Activated effector memory CD4-positive, alpha-beta T cell treated with Interleukin-2 at 50 U/mL for 16 hours (primary cell): ENCODE measurements around the gene SLC12A8.

Source experiments
- DNase-seq: peaks from one replicate; pipeline ENCODE4 v3.0.0-alpha.2; 2020

Gene SLC12A8

DNA sequence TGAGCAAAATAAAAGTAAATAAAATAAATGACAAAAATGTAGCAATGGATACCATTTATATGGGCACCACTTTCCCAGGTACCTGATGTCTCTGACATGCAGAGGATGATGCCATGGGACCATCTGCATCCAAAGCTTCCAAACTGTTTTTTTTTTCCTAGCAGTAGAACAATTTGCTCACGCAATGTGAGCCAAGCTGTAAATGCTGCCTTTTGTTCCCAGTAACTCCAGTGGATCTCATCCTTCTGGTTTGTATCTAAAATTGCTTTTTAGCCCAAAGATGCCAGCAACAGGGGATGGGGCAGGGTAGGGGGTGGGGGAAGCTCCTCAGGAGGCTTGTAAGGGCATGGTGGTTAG lies 32.7 kb downstream of the SLC12A8 start:
- no peak for DNase-seq

DNA sequence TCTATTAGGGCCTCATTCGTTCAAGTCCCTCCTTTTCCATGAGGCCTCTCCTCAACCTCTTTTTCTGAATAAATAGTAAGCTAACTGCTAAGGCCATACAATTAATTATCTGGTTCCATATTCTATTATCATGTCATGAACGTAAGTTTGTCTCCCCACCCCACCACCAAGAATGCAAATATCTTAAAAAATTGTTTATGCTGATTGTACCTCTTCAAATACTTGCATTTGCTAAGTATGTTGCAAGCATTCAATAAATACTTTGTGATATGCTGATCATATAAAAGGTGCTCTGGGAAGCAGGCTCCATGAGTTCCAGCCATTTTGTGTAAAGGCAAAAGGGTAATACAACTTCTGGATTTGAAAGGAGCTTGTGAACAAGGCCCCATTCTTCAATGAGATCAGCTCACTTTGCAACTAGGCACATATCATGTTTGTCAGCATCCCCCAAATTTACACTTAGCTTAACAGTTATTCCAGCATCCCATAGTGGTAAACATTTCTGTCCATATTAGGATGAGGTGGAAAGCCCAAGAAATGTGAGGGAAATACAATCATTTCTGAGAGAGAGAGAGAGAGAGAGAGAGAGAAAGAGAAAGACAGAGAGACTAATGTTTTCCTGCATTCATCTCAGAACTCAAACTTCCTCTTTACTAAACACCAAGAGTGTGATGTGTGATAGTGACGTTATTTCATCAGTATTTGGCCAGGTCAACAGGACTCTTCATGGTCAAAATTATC lies 33.2 kb downstream of the SLC12A8 start:
- no peak for DNase-seq

DNA sequence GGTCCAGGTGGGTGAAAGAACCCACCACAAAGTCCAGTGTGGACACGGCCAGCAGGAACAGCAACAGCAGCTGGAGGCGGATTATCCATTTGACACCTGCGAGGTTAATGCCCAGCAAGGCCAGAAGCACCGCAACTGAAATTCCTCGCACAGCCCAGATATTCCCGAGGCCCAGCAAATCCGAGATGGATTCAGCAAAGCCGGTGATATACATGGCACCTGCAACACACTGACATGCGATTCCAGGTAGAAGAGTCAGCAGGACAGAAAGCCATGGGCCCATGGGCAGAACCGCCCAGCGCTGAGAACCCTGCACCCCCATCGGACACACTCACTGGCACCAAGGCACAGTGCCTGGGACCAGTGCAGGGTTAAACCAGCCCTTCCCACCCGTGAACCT lies 34.8 kb downstream of the SLC12A8 start:
- DNase-seq: no peak

DNA sequence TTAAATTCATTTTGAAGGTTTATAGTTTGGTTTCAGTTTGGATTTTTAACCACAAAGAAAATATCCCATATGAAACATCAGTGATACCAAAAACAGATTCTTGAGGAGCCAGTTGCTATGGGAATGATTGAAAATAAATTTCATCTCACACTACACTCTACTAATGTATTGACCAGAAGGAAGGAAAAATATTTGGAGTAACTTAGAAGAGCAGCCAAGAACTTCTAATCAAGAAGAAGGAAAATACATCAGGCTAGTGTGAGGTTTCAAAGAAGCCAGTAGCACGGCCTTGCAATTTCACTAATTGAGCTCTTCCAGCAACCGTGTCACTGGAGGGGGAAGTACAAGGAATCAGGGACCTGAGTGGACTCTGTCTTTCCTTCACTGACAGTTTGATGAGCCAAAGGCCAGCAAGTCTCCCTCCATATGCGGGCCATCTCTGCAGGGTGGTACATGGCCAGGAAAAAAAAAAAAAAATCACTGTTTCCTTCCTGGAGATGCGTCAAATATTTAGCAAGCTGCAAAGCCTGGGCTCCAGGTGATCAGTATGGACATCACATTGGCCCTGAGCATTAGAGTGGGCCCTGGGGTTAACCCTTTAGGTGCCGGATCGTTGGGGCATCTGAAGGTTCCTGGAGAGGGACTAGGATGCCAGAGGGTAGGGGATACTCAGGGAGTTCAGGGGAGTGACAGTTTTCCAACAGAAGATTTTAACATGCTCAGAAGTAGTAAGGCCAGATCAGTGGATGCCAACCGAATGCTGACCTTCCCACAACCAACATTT lies 37.1 kb downstream of the SLC12A8 start:
- no peak for DNase-seq

DNA sequence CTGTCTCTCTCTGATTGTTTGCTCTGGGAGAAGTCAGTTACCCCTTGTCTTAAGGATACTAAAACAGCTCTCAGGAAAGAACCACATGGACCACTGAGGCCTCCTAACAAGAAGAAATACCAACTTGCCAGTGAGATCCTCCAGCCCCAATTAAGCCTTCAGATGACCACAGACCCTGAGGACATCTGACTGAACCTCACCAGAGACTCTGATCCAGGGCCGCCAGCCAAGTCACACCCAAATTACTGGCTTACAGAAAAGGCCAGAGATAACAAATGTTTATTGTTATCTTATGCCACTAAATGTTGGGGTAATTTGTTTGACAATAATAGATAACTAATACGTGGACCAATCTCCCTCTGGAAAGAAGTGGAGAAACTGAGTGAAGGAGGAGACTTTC lies 40.2 kb downstream of the SLC12A8 start:
- no peak for DNase-seq

DNA sequence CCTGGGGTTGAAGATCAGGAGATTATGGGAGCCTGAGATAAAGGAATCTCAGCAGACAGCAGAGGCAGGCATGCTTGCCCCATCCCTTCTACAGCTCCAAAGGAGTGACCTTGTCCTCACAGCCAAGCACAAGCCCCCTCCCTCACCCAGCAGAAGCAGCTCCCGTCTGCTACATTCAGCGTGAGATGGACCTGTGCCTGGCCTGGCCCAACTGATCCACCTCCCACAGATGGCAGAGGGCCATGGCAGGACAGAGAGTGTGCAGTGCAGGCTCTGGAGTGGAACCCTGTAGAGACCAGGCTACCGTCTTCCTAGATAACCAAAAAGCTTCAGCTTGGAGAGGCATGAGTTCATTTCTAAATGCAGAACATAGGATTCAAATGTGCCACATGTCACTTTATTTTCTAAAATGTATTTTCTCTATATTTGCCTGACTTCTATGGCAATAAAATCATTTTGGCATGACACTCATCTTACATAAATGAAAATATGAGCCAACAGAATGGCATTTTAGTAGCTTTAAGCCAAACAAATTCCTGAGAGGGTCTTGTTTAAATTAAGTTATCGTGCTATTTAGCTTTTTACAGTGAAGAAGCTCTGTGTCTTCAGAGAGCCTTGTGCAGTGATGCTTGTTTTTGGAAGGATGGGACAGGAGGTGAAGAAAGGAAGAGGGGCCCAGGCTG lies 43.7 kb downstream of the SLC12A8 start:
- DNase-seq: no peak

DNA sequence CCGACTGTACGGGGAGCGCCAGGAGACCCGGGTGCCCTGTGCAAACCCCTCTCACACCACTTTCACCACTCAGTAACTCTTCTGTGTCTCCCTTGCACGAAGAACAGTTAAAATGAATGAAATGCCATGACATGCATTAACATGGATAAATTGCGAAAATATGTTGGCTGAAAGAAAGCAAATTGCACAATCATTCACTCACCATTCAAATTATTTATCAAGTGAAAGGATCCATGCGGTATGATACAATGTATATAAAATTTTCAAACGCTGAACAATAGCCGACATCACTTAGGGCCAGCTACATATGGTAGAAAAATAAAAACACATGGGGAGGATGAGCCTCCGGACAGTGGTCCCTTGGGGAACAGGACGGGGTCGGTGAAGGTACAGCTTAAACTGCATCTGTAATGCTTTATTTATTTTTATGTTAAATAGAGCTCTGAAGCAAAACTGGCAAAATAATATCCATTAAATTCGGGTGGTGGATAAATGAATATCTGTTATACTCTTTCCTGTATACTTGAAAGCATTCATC lies 45.9 kb downstream of the SLC12A8 start:
- no peak for DNase-seq

DNA sequence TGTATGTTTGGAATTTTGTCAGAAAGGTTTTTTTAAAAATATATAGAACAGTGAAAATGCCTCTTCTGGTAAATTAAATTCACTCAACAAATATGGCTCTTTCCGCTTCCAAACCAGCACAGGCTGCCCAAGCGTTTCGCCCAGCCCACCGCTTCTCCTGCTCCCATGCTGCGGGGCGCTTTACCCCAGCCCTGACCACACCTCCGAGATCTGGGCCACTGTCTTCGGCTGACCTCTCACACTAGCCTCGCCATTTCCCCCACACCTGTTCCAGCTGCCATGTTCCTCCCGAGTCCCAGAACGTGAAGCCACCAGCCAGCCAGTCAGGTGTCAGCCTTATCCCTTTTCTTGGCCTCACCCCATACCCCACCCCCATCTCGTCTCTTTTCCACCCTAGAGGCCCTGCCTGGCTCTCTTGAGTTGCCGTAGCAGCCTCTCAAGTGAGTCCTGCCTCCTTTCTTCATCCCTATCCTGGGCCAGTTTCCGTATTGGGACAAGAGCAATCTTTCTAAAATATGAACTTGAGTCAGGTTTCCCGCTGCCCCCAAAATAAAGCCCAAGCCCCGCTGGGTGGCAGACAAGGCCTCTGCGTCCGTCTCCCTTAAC lies 46.5 kb downstream of the SLC12A8 start:
- DNase-seq: no peak

DNA sequence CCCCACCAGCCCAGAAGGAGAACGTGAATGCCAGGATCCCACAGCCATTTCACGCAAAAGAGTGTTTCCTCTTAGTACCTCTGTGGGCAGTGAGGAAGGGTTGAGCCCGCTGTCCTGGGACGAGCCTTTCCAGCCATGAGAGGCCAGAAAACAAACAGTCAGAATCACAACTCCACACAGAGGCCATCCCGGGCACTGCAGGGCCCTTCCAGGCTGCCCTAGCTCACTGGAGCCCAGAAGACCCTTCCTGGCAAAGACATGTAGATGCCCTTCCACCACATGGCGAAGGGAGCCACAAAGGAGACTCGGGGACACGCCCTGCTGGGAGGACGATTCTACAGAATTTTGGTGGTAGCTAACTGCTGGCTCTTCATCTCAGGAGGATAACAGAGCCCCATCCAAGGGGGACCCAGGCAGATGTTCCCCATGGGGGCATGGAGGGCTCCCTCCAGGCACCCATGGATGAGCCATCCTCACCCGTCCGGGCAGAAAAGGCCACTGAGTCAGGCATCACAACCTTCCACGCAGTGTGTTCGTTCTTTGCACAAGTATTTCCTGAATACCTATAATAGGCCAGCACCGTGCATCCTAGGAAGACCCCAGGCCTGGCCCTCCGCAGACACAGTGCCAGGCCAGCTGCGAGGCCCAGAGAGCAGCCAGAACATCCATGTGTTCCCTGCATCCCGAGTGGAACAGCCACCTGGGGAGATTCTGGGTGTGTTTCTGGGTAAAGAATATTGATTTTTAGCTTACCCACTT lies 47.2 kb downstream of the SLC12A8 start:
- DNase-seq: no peak

DNA sequence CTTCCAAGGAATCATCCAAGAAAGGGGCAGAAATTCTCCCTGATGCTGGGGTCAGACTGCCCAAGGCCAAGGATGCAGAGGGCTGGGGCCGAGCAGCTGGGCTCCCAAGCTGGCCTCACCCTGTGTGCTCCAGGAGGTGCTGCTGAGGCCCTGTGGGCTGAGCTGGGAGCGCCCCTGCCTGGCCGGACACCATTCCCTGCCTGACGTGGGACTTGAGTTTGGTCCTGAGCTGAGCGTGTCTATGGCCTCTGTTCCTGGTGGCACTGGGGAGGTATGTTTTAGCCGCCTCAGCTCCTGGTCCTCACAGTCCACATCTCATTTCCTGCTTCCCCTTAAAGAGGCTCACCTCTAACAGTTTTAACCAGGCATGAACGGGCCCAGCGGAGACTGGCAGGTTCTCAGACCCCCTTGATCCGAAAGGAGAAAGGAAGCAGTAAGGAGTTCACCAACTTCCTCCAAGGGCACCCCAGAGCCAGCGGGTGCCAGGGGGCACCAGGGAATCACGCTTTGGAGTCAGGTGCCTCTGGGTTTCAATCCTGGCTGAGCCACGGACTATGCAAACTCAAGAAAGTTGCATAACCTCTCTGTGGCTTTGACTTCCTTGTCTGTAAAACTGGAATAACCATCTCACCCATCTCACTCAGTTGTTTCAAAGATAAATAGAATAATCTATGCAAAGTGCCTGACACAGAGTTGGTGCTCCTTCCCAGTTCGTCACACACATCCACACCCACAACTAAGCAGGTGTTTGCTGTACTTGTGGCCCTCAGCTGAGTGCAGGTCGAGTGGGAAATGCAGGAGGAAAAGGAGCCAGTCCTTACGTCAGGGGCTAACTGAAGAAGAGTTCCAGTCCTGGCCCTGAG lies 48.6 kb downstream of the SLC12A8 start:
- no peak for DNase-seq

DNA sequence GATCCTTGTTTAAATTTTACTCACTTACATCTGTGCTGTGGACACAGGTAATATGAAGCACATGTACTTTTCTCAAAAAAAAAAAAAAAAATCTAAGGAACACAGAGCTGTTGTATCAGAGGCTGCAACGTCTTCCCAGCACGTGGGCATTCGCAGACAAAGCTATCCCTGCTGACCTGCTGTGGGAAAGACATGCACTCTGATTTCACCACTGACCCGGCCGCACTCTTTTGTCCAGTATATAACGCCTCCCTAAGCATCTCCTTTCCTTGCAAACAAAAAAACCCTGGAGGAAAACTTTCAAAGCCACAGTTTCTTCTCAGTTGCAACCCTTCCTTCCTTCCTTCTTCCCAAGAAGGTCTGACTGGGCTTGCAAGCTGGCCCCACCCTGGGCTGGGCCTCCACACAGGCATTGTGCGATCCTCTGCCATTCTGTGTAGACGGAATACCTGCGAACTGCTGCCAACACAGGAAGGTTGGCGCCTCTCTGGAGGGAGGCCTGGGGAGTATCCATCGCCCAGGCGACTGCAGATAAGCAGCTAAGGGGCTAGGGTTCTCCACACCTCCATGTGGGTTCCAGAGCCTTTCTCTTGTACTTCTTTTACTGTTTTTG lies 50.8 kb downstream of the SLC12A8 start:
- DNase-seq: no peak

DNA sequence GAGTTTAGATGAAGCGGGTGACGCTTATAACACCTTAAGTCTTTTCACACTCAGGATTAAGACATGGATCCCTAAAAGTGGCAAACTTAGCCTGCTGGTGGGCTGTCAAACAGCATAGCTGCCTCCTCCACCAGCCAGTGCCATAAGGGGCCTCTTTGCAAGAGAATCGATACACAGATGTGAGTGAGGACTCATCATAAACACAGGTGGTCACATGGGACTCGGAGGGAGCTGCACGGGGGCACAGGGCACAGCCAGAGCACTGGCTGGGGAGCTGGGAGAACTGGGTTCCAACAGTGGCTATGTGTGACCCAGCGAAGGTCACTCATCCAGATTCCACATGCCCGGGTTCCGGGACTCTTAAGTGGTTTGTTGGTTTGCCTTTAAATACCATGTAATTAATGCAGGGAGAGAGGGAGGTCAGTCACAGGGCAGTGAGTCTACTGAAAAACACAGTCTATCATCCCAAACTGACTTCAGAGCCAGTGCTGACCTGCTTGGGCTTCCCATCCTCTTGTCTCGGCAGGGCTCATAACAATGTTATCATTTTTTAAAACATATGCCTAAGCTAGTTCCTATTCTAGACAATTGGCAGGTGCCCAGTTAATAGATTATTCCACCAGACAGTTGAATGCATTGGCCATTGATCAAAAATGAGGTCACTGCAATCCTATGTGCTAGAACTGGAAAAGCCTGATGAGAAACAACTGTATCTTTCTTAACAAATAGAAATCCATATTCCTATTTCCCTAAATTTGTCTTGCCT lies 51.8 kb downstream of the SLC12A8 start:
- DNase-seq: no peak

DNA sequence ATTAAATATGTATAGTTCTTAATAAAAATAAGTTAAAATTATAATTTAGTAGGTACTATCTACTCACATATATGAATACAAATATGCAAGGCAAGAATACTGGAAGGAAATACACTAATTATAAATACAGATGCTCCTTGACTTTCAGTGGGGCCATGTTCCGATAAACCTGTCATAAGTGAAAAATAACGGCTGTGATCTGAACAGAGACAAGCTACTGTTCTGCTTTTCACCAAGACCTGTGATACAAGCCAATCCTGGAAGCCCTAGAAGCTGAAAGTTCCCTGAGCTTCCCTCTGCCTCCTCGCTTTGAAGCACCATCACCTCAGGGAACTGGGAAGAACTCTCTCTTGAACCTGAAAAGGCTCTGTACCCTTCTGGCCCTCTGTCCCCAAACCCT lies 55.4 kb downstream of the SLC12A8 start:
- DNase-seq: no peak

DNA sequence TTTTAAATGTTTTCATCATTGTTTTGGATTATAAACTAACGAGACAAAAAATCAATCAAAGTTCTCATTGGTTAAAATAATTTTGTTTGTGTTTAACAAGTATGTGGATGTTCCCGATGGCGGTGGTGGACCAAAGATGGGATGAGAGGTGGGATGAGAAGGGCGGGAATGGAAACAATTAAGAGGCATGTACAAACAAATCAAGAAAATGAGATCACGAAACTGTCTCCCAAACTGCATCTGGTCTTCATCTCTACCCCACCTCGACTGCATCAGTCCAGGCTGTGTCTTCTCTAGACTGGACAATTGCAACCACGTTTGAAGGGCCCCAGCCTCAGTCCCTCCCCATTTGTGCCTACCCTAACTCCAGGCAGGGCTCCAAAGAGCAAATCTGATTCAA lies 56.1 kb downstream of the SLC12A8 start:
- DNase-seq: no peak

DNA sequence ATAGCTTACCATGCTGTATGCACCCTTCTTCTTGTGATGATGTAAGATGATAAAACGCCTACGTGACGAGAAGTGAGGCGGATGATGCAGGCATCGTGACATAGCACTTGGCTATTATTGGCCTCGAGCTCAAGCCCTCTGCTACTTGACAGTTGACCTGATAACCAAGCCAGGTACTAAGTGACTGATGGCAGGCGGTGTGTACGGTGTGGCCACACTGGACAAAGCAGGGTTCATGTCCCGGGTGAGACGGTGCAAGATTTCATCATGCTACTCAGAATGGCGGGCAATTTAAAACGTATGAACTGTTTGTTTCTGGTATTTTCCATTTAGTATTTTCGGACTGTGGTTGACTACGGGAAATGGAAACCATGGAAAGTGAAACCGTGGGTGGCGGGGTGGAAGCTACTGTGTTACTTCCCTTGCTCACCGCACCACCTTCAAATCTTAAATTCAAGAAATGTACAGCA lies 57.7 kb downstream of the SLC12A8 start:
- no peak for DNase-seq

DNA sequence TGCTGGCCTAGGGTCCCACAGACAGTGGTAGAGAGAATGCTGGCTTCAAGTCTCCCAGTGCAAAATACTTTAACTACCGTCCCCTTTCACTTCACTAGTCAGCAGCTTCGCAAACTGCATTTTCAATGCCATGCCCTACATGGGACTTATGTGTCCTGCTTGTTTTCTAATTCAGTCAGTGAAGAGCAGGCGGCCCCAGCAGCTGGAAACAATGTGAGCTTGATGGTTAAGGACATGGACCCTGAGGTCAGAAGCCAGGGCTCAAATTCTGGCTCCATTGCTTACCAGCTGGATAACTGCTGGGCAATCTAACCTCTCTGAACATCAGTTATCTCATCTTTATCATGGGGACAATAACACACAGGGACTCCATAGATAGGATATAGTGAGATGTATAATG lies 58.4 kb downstream of the SLC12A8 start:
- no peak for DNase-seq

DNA sequence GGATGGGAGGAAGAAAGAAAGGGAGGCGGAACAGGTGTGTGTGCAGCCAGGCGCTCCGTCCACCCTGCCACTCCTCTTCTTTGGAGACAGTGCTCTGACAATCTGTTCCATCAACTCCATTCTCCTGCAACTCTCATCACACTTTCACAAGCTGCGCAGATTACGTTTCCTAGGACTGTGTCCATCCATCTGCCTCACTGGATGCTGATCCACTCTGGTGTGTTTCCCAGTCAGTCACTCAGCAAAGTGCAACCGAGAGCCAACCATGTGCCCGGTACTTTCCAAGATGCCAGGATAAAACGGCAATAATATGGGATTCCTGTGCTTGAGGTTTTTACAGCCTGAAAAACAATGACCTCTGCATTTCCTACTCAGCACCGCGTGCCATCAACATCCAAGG lies 59.6 kb downstream of the SLC12A8 start:
- DNase-seq: no peak

DNA sequence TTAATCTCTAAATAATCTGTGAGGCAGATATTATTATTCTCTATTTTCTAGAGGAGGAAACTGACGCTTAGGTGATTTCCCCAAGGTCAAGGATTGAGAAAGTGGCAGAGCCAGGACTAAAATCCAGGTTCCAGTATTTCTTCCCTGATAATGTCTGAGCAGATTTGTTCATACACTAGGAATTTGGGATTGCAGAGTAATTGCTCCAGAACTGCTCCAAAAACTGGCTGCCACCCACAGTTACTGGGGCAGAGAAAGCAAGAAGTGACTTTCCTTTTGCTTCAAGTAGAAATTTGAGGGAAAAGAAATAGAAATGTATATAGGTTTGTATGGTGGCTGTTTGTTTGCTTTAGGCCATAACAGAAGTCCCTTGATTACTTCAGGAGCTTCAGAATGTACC lies 60.6 kb downstream of the SLC12A8 start:
- no peak for DNase-seq

DNA sequence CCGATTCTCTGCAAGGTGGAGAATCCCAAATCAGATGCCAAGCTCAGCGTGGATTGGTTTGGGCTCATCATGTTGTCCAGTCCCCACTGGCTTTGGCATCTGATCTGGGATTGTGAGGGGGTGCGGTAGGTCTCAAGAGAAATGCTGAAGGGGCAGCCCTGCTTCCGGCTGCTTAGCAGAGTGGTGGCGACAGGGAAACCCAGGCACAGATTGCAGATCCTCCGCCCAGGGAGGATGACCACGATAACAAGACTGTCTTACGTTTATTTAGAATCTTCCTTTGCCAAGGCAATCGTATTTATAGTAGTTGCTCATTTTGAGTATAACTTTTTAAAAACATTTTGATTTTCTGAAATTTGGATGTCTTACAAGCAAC lies 61.1 kb downstream of the SLC12A8 start:
- no peak for DNase-seq
